Transverse colon (tissue), 4 donors: Measurements from ENCODE around the gene TH. TPM values are rescaled to one million over a fixed set of nuclear protein-coding genes. Genes with fewer than 3 reads are reported as not detected.

Source experiments
- DNase-seq: peaks from one replicate; pipeline ENCODE4 v3.0.0-alpha.2; 2019
- H3K27ac ChIP-seq, 4 donors: fragments of 200-600 bp; sonication (generic); 2 replicates each; pipeline ENCODE4 v1.5.1; 2016 to 2018; ENCODE audit warnings: inconsistent platforms in 4 of 4
- H3K27me3 ChIP-seq: fragments of 200-600 bp; sonication (generic); 2 replicates; pipeline ENCODE4 v1.5.1; 2017; ENCODE audit warnings: inconsistent platforms
- H3K36me3 ChIP-seq, 4 donors: fragments of 200-600 bp; sonication (generic); 2 replicates each; pipeline ENCODE4 v1.5.1; 2017 to 2019; ENCODE audit warnings: inconsistent platforms in 4 of 4
- H3K4me1 ChIP-seq, 4 donors: fragments of 200-600 bp; sonication (generic); 2 replicates each; pipeline ENCODE4 v1.5.1; 2017 to 2020; ENCODE audit warnings: inconsistent platforms in 4 of 4
- H3K4me3 ChIP-seq, 4 donors: fragments of 200-600 bp; sonication (generic); 1 replicate in 1 of 4; 2 replicates in 3 of 4; pipeline versions ENCODE4 v1.5.1 to v1.6.1; 2017 to 2019; ENCODE audit warnings: inconsistent platforms in 4 of 4
- H3K9me3 ChIP-seq, 2 donors: fragments of 200-600 bp; sonication (generic); 2 replicates each; pipeline ENCODE4 v1.5.1; 2017 to 2019; ENCODE audit warnings: inconsistent platforms in 2 of 2
- EP300 ChIP-seq: sonication (generic); formaldehyde crosslinking; IDR thresholded peaks from one replicate; pipeline ENCODE4 v1.6.1; 2017; ENCODE audit warnings: antibody characterized with exemption, low read depth
- POLR2A ChIP-seq: fragments of 450-650 bp; IDR thresholded peaks from one replicate; pipeline ENCODE4 v1.6.1; 2016; ENCODE audit warnings: antibody characterized with exemption, mild to moderate bottlenecking, moderate library complexity
- POLR2AphosphoS5 ChIP-seq, 3 donors: sonication (generic); formaldehyde crosslinking; IDR thresholded peaks; one replicate each; pipeline ENCODE4 v1.6.1; 2016; ENCODE audit warnings: antibody characterized with exemption in 3 of 3
- WGBS, 2 donors: methylation state at CpG; one replicate each; pipeline ENCODE4 v1.1.5; 2018; ENCODE audit warnings: low coverage in 1 of 2; 5-methylcytosine and 5-hydroxymethylcytosine counted together
- in situ Hi-C, 4 donors: fragments of 200-750 bp; cut with MboI; loops; one replicate each; pipeline versions ENCODE4 v1.15.0 to v1.15.1; 2017; ENCODE audit warnings: low sequenced_read_pairs in 3 of 4, low pct_ligation_motif_present in 1 of 4, low pct_unique_long_range_greater_than_20kb in 1 of 4
- intact Hi-C: fragments of 100-400 bp; cut with DNase I; formaldehyde crosslinking; loops from one replicate; pipeline ENCODE4 v1.15.1; 2023; ENCODE audit warnings: low total_unique reads
- total RNA-seq, 4 donors: library from RNA; depleted of rRNA; stranded (reverse); fragments of >200 nt; gene quantifications; one replicate each; pipeline ENCODE4 v1.1.0, GENCODE V29; 2016
- TF ChIP-seq, protein P1 (sequence below), 5 experiments: fragments of 200-600 bp in 3 of 5; fragments of 450-650 bp in 2 of 5; sonication (generic) in 3 of 5; IDR thresholded peaks; 1 replicate in 2 of 5; 2 replicates in 3 of 5; pipeline ENCODE4 v1.5.1; 2016 to 2017; ENCODE audit warnings: antibody characterized with exemption in 5 of 5, inconsistent platforms in 3 of 5, mild to moderate bottlenecking in 2 of 5, moderate library complexity in 1 of 5

The TH gene
- total RNA-seq, 4 donors from 2014 or later = not detected

DNA sequence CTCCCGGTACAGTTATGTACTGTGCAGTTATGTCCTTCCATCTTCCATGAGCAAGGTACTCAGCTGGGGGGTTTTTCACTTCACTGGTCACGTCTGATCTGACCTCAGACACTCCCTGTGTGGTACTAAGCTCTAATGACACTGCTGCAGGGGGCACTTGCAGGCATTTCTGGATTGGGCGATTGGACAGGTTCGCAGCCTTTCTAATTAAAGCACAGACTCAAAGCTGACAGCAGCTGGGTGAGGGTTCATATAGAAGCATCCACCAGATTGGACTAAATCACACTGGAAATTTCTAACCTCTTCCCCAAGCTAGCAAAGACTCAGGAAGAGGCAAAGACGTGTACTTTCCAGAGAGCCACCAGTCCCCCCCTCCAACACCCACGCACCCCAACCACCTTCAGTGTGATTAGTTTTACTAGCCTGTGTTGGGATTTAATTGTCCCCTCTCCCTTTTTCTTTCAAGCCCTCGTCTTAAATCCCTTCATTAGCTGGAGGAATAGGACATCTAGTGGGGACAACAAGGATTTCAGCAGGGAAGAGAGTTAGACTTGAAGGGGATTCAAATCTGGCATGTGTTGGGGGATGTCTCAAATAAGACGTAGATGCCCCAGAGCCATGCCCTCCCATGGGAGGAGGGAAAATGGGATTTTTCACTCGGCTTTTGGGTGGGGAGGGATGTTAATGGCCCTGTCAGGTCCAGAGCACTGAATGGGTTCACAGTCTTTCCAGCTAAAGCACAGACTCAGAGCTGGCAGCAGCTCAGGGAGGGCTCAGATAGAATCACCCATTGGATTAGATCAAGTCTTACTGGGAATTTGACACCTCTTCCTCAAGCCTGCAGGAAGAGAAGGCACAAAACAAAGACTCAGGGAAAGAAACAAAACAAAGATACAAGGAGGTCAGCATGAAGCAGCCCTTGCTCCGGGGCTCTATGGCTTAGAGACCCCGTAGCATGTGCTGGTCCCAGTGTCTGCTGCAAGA is 21.5 kb downstream of the TH start:
- H3K4me3 ChIP-seq = no peak overlapping the region
- H3K27me3 ChIP-seq = peaks cover 62% of the 10 kb centered on the region
- no peak for DNase-seq
- intact Hi-C loops (loop anchor here (5.0 kb wide), 1 partner anchor 313 kb away; the partner anchor contains the start of gene TNNI2), in situ Hi-C loops (loop anchor here (10.0 to 25.0 kb wide), 3 partner anchors 438 to 495 kb away; partner anchors contain the start of gene KRTAP5-6 (in 2 of the 4))
- H3K4me1 ChIP-seq = peaks cover 0 to 6% (median 5%) of the 10 kb centered on the region in 4 donors
- 26 to 28% methylated on average over 6 to 11 of the region's 11 CpGs for WGBS, 2 donors
- no peaks in the 10 kb centered on the region for H3K9me3 ChIP-seq
- no peak for TF ChIP-seq POLR2AphosphoS5 (IDR thresholded peaks at IDR 0.05)
- TF ChIP-seq EP300 = no peak
- no peak for TF ChIP-seq POLR2A
- TF ChIP-seq, protein P1, sequence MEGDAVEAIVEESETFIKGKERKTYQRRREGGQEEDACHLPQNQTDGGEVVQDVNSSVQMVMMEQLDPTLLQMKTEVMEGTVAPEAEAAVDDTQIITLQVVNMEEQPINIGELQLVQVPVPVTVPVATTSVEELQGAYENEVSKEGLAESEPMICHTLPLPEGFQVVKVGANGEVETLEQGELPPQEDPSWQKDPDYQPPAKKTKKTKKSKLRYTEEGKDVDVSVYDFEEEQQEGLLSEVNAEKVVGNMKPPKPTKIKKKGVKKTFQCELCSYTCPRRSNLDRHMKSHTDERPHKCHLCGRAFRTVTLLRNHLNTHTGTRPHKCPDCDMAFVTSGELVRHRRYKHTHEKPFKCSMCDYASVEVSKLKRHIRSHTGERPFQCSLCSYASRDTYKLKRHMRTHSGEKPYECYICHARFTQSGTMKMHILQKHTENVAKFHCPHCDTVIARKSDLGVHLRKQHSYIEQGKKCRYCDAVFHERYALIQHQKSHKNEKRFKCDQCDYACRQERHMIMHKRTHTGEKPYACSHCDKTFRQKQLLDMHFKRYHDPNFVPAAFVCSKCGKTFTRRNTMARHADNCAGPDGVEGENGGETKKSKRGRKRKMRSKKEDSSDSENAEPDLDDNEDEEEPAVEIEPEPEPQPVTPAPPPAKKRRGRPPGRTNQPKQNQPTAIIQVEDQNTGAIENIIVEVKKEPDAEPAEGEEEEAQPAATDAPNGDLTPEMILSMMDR (IDR thresholded peaks at IDR 0.05) = no peak
- no peaks in the 10 kb centered on the region for H3K36me3 ChIP-seq
- no peak overlapping the region for H3K27ac ChIP-seq

DNA sequence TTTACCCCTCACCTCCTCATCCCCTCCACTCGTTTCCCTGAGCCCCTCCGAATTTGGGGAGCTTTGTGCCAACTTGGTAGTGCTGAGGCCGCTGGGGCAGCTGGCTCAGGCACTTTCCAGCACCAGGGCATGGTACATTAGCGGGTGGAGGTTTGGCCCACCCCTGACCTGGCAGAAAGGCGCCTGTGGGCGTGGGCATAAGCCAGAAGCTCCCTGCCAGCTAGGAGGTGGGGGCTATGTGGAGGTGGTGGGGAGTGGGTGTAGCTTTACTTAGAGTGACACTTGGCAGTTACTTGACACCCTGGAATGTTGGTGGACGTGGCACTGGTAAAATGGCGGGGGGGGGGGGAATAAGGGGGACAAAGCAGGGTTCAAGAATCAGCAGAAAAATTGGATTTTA is 22.2 kb downstream of the TH start:
- Histone ChIP-seq H3K36me3 (no peaks in the 10 kb centered on the region), H3K9me3 (no peaks in the 10 kb centered on the region), H3K4me3 (no peak overlapping the region), H3K27ac (no peak overlapping the region), H3K4me1 (peaks cover under 1 to 6% (median 5%) of the 10 kb centered on the region in 4 donors), H3K27me3 (peaks cover 69% of the 10 kb centered on the region)
- intact Hi-C loops (no loop called here), in situ Hi-C loops (no loop called here)
- 33 to 47% methylated on average over 2 to 8 of the region's 8 CpGs for WGBS, 2 donors
- no peak for TF ChIP-seq POLR2A
- no peak for DNase-seq

DNA sequence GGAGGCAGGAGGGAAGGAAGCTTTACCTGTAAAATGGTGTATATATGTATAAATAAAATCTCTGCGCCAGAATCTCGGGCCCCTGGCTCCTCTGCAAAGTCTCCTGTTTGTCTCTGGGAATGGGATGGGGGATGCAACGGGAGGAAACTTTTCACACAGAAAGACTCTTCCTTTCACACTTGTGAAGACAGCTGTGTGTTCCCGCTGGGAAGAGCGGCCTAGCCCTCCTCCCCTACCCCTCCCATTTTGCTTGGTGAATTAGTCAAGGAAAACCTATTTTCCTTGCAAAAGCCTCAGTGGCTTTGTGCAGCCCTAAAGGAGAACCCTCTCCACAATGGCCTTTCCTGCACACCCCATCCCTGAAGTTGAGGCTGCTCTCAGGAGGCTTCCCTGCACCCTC is 23.0 kb downstream of the TH start:
- Histone ChIP-seq H3K9me3 (no peaks in the 10 kb centered on the region), H3K27me3 (peaks cover 78% of the 10 kb centered on the region), H3K4me3 (no peak overlapping the region), H3K4me1 (peaks cover 6 to 11% (median 9%) of the 10 kb centered on the region in 4 donors), H3K36me3 (no peaks in the 10 kb centered on the region), H3K27ac (no peak overlapping the region)
- intact Hi-C loops = no loop called here
- DNase-seq = no peak
- WGBS, 2 donors = 25 to 50% methylated on average over 2 to 5 of the region's 5 CpGs
- TF ChIP-seq POLR2AphosphoS5 (IDR thresholded peaks at IDR 0.05) (no peak), EP300 (no peak), POLR2A (no peak)
- TF ChIP-seq, protein P1 (IDR thresholded peaks at IDR 0.05) = no peak
- in situ Hi-C loops = no loop called here

DNA sequence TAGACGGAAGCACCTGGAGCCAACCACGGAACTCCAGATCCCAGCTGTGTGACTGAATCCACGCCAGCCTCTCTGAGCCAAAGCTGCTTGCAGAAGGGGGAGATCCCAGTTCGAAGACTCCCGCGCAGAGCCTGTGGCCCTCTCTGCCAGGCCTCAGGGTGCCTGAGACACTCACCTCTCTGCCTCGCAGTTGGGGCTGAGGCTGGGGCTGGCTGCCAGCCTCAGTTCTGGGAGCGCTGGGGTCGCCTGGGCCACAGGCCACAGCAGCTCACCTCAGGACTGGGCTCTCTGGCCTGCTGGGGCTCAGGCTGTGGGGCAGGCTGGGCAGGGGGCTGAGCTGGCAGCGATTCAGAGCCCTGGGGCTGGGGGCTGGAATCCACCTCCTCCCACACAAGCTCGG is 24.2 kb downstream of the TH start:
- 58% methylated on average over 7 of the region's 11 CpGs; no CpG with 5 or more reads in 1 of the 2 donors for WGBS, 2 donors
- intact Hi-C loops = no loop called here
- Histone ChIP-seq H3K9me3 (no peaks in the 10 kb centered on the region), H3K27ac (no peak overlapping the region), H3K36me3 (no peaks in the 10 kb centered on the region), H3K4me1 (peaks cover 6 to 11% (median 9%) of the 10 kb centered on the region in 4 donors), H3K4me3 (no peak overlapping the region), H3K27me3 (peaks cover 90% of the 10 kb centered on the region)
- in situ Hi-C loops = no loop called here
- TF ChIP-seq POLR2A (no peak), POLR2AphosphoS5 (IDR thresholded peaks at IDR 0.05) (no peak), EP300 (no peak)
- TF ChIP-seq, protein P1 (IDR thresholded peaks at IDR 0.05) = no peak
- no peak for DNase-seq
